Measurements from ENCODE around the gene GRB2. TPM values are rescaled to one million over a fixed set of nuclear protein-coding genes. Genes with fewer than 3 reads are reported as not detected.

GRB2 gene
- total and polyA plus RNA-seq, 10 of the 15 experiments (the other 5 are each of a cell fraction or from before 2014, with no cell fraction given): 113 to 268 (median 158) TPM

- TF ChIP-seq TCF3 (IDR thresholded peaks at IDR 0.05; ENCODE audit: borderline replicate concordance, insufficient read depth, low read depth, low read length) (no peak), NR2C1 (IDR thresholded peaks at IDR 0.05) (no peak), POLR2AphosphoS2 (IDR thresholded peaks at IDR 0.05; ENCODE audit: low read depth, low read length) (no peak), ZSCAN29 (IDR thresholded peaks at IDR 0.05) (no peak), RB1 (IDR thresholded peaks at IDR 0.05; ENCODE audit: borderline replicate concordance) (peak; percentile 76; the same call in 1 of the 2 replicates), POLR2AphosphoS5 (IDR thresholded peaks at IDR 0.05; ENCODE audit: low read length) (no peak), MXI1 (IDR thresholded peaks at IDR 0.05; ENCODE audit: low read depth, low read length) (no peak), NR2F1 (conservative IDR thresholded peaks at IDR 0.05) (no peak), ZNF687 (IDR thresholded peaks at IDR 0.05) (0 out of 2 replicates have a peak, but pooled peaks have one; percentile 12), NFXL1 (IDR thresholded peaks at IDR 0.05; ENCODE audit: borderline replicate concordance) (peak; percentile 48; the same call in 1 of the 2 replicates)
Measured at GRCh38 chr17:75288770-75289114, 116.7 kb downstream of the GRB2 start (continued).

Measured in GM12878 (cell line).